SU-DHL-6 (cell line): ENCODE data around the gene TMEM117.

Experiments used
- H2AFZ ChIP-seq: fragments of 200-600 bp; sonication (generic); 2 replicates; pipeline ENCODE4 v1.6.1; 2014; ENCODE audit warnings: low read depth, mild to moderate bottlenecking, moderate library complexity, mixed read lengths, antibody characterized with exemption, low read length; ENCODE audit not compliant: severe bottlenecking
- H3F3A ChIP-seq: fragments of 200-600 bp; shearing (Covaris generic); 2 replicates; pipeline ENCODE4 v1.6.0; 2016; ENCODE audit warnings: antibody characterized with exemption, mild to moderate bottlenecking; ENCODE audit not compliant: insufficient read depth
- H3K27ac ChIP-seq: fragments of 200-600 bp; sonication (generic); 2 replicates; pipeline ENCODE4 v1.5.1; 2016; ENCODE audit warnings: low read depth, mild to moderate bottlenecking, low read length, moderate library complexity, mixed read lengths
- H3K27me3 ChIP-seq: fragments of 200-600 bp; sonication (generic), shearing (Covaris generic); 2 replicates; pipeline ENCODE4 v1.6.0; 2014; ENCODE audit warnings: mild to moderate bottlenecking, low read length
- H3K36me3 ChIP-seq: fragments of 200-600 bp; sonication (generic); 2 replicates; pipeline ENCODE4 v1.6.1; 2014; ENCODE audit warnings: mild to moderate bottlenecking, low read length, mixed read lengths
- H3K4me2 ChIP-seq: fragments of 300-600, 200-600 bp; shearing (Covaris generic), sonication (generic); 2 replicates; pipeline ENCODE4 v1.6.0; 2014; ENCODE audit warnings: low read length, low read depth, mild to moderate bottlenecking; ENCODE audit not compliant: poor library complexity, severe bottlenecking
- H3K4me3 ChIP-seq: fragments of 200-600 bp; sonication (generic); 2 replicates; pipeline ENCODE4 v1.5.1; 2014; ENCODE audit warnings: antibody characterized with exemption, low read length, mild to moderate bottlenecking, mixed read lengths; ENCODE audit not compliant: insufficient read depth, poor library complexity, severe bottlenecking
- H3K79me2 ChIP-seq: fragments of 200-600 bp; sonication (generic); 2 replicates; pipeline ENCODE4 v1.6.1; 2014; ENCODE audit warnings: mild to moderate bottlenecking, low read length, moderate library complexity; ENCODE audit not compliant: insufficient read depth
- H3K9ac ChIP-seq: fragments of 200-600 bp; sonication (generic); 2 replicates; pipeline ENCODE4 v1.7.0; 2014; ENCODE audit warnings: mild to moderate bottlenecking, low read length
- H3K9me2 ChIP-seq: fragments of 200-600 bp; sonication (generic); replicated peaks from 2 replicates; pipeline ENCODE4 v1.6.1; 2014; ENCODE audit warnings: low read length; ENCODE audit not compliant: insufficient read depth
- H3K9me3 ChIP-seq: fragments of 200-600 bp; sonication (generic); 2 replicates; pipeline ENCODE4 v1.6.1; 2014; ENCODE audit warnings: low read length, mixed read lengths; ENCODE audit not compliant: insufficient read depth
- H4K20me1 ChIP-seq: fragments of 200-600 bp; sonication (generic); 2 replicates; pipeline ENCODE4 v1.6.1; 2014; ENCODE audit warnings: low read depth, mild to moderate bottlenecking, antibody characterized with exemption, low read length, moderate library complexity, mixed read lengths
- EZH2phosphoT487 ChIP-seq: fragments of 200-600 bp; sonication (generic), shearing (Covaris generic); conservative IDR thresholded peaks from 2 replicates; pipeline ENCODE4 v1.6.1; 2018; ENCODE audit warnings: mild to moderate bottlenecking, antibody characterized with exemption, low read length, moderate library complexity, mixed read lengths
- TF ChIP-seq, protein P1 (sequence below): fragments of 200-600 bp; sonication (generic); IDR thresholded peaks from one replicate; pipeline ENCODE4 v1.5.1; 2017; ENCODE audit warnings: antibody characterized with exemption, mild to moderate bottlenecking, low read length, moderate library complexity; ENCODE audit not compliant: insufficient read depth, poor library complexity, severe bottlenecking

TMEM117 gene

GRCh38 chr12:43976027-43976426, 140.1 kb downstream of the TMEM117 start:
- no peak overlapping the region for H3K27ac ChIP-seq
- H3K4me2 ChIP-seq, result no peak overlapping the region
- H3K36me3 ChIP-seq, result no peaks in the 10 kb centered on the region
- H2AFZ ChIP-seq, result no peak overlapping the region
- H3K9me2 ChIP-seq, result no peaks in the 10 kb centered on the region
- no peaks in the 10 kb centered on the region for H4K20me1 ChIP-seq
- H3K27me3 ChIP-seq, result no peaks in the 10 kb centered on the region
- no peaks in the 10 kb centered on the region for H3K9me3 ChIP-seq
- no peaks in the 10 kb centered on the region for H3K79me2 ChIP-seq
- H3K9ac ChIP-seq, result no peak overlapping the region
- TF ChIP-seq EZH2phosphoT487, result no peak
- TF ChIP-seq, protein P1, sequence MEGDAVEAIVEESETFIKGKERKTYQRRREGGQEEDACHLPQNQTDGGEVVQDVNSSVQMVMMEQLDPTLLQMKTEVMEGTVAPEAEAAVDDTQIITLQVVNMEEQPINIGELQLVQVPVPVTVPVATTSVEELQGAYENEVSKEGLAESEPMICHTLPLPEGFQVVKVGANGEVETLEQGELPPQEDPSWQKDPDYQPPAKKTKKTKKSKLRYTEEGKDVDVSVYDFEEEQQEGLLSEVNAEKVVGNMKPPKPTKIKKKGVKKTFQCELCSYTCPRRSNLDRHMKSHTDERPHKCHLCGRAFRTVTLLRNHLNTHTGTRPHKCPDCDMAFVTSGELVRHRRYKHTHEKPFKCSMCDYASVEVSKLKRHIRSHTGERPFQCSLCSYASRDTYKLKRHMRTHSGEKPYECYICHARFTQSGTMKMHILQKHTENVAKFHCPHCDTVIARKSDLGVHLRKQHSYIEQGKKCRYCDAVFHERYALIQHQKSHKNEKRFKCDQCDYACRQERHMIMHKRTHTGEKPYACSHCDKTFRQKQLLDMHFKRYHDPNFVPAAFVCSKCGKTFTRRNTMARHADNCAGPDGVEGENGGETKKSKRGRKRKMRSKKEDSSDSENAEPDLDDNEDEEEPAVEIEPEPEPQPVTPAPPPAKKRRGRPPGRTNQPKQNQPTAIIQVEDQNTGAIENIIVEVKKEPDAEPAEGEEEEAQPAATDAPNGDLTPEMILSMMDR, result no peak
- H3F3A ChIP-seq, result no peaks in the 10 kb centered on the region
- H3K4me3 ChIP-seq, result no peak overlapping the region

DNA sequence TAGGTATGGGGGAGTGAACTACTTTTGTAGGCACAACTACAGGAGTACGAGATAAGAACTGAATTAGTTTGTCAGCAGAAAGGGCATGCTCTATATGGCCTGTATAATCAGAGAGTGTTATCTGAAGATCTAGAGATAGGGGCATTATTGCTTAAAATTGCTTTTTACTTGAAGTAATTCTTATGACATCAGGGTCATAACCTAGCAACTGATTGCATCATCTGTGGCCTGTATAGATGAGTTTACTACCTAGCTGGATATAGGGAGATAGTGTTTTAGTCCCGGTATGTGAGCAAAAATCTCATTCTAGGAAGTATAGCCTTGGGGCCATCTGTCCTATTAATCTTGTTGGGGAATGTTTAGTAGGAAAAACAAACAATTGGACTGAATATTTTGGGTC, 142.7 kb downstream of the TMEM117 start:
- no peaks in the 10 kb centered on the region for H3K79me2 ChIP-seq
- no peaks in the 10 kb centered on the region for H3K36me3 ChIP-seq
- no peak overlapping the region for H3K4me3 ChIP-seq
- H3K9me2 ChIP-seq, result no peaks in the 10 kb centered on the region
- no peak overlapping the region for H2AFZ ChIP-seq
- H3K4me2 ChIP-seq, result no peak overlapping the region
- no peak overlapping the region for H3K9ac ChIP-seq
- no peaks in the 10 kb centered on the region for H4K20me1 ChIP-seq
- H3F3A ChIP-seq, result no peaks in the 10 kb centered on the region
- H3K27me3 ChIP-seq, result no peaks in the 10 kb centered on the region
- TF ChIP-seq, protein P1, result no peak
- TF ChIP-seq EZH2phosphoT487, result no peak
- H3K27ac ChIP-seq, result no peak overlapping the region
- no peaks in the 10 kb centered on the region for H3K9me3 ChIP-seq

GRCh38 chr12:43979450-43979849, 143.6 kb downstream of the TMEM117 start:
- Histone ChIP-seq H3K36me3 (no peaks in the 10 kb centered on the region), H4K20me1 (no peaks in the 10 kb centered on the region), H3K9ac (no peak overlapping the region), H3K9me3 (no peaks in the 10 kb centered on the region), H3K79me2 (no peaks in the 10 kb centered on the region), H3K27me3 (no peaks in the 10 kb centered on the region), H3K4me3 (no peak overlapping the region), H3K4me2 (no peak overlapping the region), H3F3A (no peaks in the 10 kb centered on the region), H3K27ac (no peak overlapping the region), H2AFZ (no peak overlapping the region), H3K9me2 (no peaks in the 10 kb centered on the region)
- TF ChIP-seq, protein P1, result no peak
- no peak for TF ChIP-seq EZH2phosphoT487

GRCh38 chr12:43980627-43981191, 144.8 kb downstream of the TMEM117 start:
- Histone ChIP-seq H3K36me3 (no peaks in the 10 kb centered on the region), H3K4me3 (no peak overlapping the region), H3K9me3 (no peaks in the 10 kb centered on the region), H3K27ac (no peak overlapping the region), H3K9ac (no peak overlapping the region), H2AFZ (no peak overlapping the region), H3K79me2 (no peaks in the 10 kb centered on the region), H4K20me1 (no peaks in the 10 kb centered on the region), H3F3A (no peaks in the 10 kb centered on the region), H3K9me2 (no peaks in the 10 kb centered on the region), H3K4me2 (no peak overlapping the region), H3K27me3 (no peaks in the 10 kb centered on the region)
- TF ChIP-seq EZH2phosphoT487, result no peak
- TF ChIP-seq, protein P1, result no peak
